Activated naive CD8-positive, alpha-beta T cell treated with anti-CD3 and anti-CD28 coated beads for 36 hours (primary cell): Measurements from ENCODE around the gene NAT14. TPM values are rescaled to one million over a fixed set of nuclear protein-coding genes. Genes with fewer than 3 reads are reported as not detected.

ENCODE experiments used
- DNase-seq: peaks from one replicate; pipeline ENCODE4 v3.0.0; 2021
- H3K27ac Mint-ChIP-seq: one replicate; pipeline ENCODE4 v1.8.0; 2022; ENCODE audit warnings: mild to moderate bottlenecking, moderate library complexity, mixed read lengths
- H3K27me3 Mint-ChIP-seq: one replicate; pipeline ENCODE4 v1.8.0; 2022; ENCODE audit warnings: mild to moderate bottlenecking, mixed read lengths
- H3K36me3 Mint-ChIP-seq: one replicate; pipeline ENCODE4 v1.8.0; 2021; ENCODE audit warnings: mild to moderate bottlenecking, mixed read lengths
- H3K4me1 Mint-ChIP-seq: one replicate; pipeline ENCODE4 v1.8.0; 2021; ENCODE audit warnings: mixed read lengths
- H3K4me3 Mint-ChIP-seq: one replicate; pipeline ENCODE4 v1.8.0; 2022; ENCODE audit warnings: mild to moderate bottlenecking, moderate library complexity, mixed read lengths
- H3K9me3 Mint-ChIP-seq: one replicate; pipeline ENCODE4 v1.8.0; 2022; ENCODE audit warnings: mixed read lengths
- total RNA-seq, 2 experiments: library from RNA; stranded (reverse); gene quantifications; one replicate each; pipeline ENCODE4 v1.2.3, GENCODE V29; 2021

The NAT14 gene
- total RNA-seq, 2 experiments from 2014 or later: 24.8 to 24.9 TPM

- peak overlapping the region; percentile 75 for H3K27ac Mint-ChIP-seq
- DNase-seq: no peak
- no peaks in the 10 kb centered on the region for H3K9me3 Mint-ChIP-seq
- H3K36me3 Mint-ChIP-seq: no peaks in the 10 kb centered on the region
- H3K4me1 Mint-ChIP-seq: peaks cover 18% of the 10 kb centered on the region
- H3K27me3 Mint-ChIP-seq: no peaks in the 10 kb centered on the region
- peak overlapping the region; percentile 84 for H3K4me3 Mint-ChIP-seq
Observed at GRCh38 chr19:55486043-55486970, 1.3 kb downstream of the NAT14 start.

DNA sequence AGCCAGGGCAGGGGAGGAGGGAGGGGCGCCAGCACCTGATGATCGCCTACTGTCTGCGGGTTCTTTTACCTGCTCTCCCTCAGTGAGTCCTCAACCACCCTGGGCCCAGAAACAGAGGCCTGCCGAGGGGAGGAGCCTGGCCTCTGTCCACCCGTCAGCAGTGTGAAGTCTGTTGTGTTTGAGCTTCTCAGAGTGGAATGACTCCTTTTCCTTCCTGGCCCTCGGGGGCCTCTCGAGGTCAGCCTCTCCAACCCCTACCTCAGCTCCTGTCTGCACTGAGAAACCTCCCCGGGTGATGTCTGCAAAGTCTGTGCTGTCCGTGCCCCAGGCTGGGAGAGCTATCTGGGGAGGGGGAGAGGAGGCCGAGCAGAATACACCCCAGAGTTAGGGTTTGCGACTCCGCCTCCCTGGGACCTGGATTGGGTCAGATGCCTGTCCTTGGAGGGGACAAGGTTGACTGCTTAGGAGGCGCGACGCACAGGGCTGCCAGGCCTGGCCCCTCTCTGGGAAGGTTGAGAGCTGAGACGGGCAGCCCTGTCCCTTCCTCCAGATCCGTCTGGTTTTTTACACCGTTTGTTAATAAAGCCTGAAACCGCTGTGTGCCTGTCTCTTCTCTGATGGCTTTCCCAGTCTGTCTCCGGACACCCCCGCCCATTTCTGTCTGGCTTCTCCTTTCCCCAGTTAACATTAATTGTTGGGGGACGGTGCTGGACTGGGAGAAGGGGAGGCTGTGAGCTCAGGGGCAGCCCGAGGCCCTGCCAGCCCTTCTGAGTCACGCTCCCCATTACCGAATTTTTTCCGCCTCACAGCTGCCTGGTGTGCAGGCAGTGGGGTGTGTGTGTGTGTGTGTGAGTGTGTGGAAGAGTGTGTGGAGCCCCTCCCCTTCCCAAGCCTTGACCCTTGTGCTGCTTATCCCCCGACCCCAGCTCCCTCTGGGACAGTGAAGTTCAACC is 2.3 kb downstream of the NAT14 start:
- DNase-seq: peak; percentile 75
- Mint-ChIP-seq H3K27ac (peak overlapping the region; percentile 64), H3K4me3 (peak overlapping the region; percentile 49), H3K4me1 (peaks cover 18% of the 10 kb centered on the region), H3K27me3 (peaks cover 6% of the 10 kb centered on the region), H3K36me3 (no peaks in the 10 kb centered on the region), H3K9me3 (no peaks in the 10 kb centered on the region)

GRCh38 chr19:55487924-55488687 is 3.1 kb downstream of the NAT14 start, which contains the start of gene SSC5D:
SSC5D (plus strand) TSS chr19:55488436; CDS start chr19:55488590, 154 bp downstream.
- Mint-ChIP-seq H3K27ac (peak within 1 kb of the TSS; percentile 64), H3K4me3 (peak within 1 kb of the TSS; percentile 49), H3K9me3 (no peaks in the 10 kb centered on the region), H3K27me3 (peaks cover 10% of the 10 kb centered on the region), H3K36me3 (no peaks in the 10 kb centered on the region), H3K4me1 (peaks cover 18% of the 10 kb centered on the region)
- no peak for DNase-seq

- Mint-ChIP-seq H3K36me3 (no peaks in the 10 kb centered on the region), H3K4me1 (peaks cover 18% of the 10 kb centered on the region), H3K9me3 (no peaks in the 10 kb centered on the region), H3K27me3 (peaks cover 12% of the 10 kb centered on the region), H3K27ac (no peak overlapping the region), H3K4me3 (no peak overlapping the region)
- no peak for DNase-seq
Observed at GRCh38 chr19:55488986-55489710, 4.2 kb downstream of the NAT14 start.

DNA sequence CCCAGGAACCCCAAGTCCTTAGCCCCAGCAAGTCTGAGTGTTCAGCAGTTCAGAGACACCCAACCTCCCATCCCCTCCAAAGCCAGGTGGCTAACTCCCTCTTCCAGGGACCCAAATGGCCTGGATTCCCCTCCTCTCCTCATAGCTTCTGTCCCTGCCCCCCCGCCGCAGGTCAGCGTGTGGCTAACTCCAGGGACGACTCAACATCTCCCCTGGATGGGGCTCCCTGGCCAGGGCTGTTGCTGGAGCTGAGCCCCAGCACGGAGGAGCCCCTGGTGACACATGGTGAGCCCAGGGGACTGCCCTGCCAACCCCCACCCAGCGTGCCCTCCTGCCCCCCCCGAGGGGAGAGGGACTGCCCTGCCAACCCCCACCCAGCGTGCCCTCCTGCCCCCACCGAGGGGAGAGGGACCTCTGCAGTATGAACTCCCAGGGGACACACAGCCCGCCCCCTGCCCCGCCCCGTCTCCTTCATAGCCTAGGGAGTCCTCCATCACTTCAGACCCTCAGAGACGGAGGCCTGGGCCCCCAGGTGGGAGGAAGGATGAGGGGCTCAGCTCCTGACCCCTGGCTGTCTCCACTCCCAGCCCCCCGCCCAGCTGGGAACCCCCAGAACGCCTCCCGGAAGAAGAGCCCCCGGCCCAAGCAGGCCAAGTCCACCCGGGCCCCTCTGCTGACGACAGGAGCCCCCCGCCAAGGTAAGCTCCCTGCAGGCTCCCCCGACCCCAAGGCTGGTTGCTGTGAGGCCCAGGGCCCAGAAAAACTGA is 4.9 kb downstream of the NAT14 start:
- Mint-ChIP-seq H3K27me3 (peaks cover 12% of the 10 kb centered on the region), H3K36me3 (no peaks in the 10 kb centered on the region), H3K27ac (no peak overlapping the region), H3K9me3 (no peaks in the 10 kb centered on the region), H3K4me1 (peaks cover 23% of the 10 kb centered on the region), H3K4me3 (no peak overlapping the region)
- no peak for DNase-seq

- no peaks in the 10 kb centered on the region for H3K36me3 Mint-ChIP-seq
- no peak for DNase-seq
- no peaks in the 10 kb centered on the region for H3K9me3 Mint-ChIP-seq
- H3K27me3 Mint-ChIP-seq: peaks cover 12% of the 10 kb centered on the region
- no peak overlapping the region for H3K27ac Mint-ChIP-seq
- H3K4me3 Mint-ChIP-seq: no peak overlapping the region
- H3K4me1 Mint-ChIP-seq: peaks cover 19% of the 10 kb centered on the region
Observed at GRCh38 chr19:55490478-55491432, 5.8 kb downstream of the NAT14 start.

DNA sequence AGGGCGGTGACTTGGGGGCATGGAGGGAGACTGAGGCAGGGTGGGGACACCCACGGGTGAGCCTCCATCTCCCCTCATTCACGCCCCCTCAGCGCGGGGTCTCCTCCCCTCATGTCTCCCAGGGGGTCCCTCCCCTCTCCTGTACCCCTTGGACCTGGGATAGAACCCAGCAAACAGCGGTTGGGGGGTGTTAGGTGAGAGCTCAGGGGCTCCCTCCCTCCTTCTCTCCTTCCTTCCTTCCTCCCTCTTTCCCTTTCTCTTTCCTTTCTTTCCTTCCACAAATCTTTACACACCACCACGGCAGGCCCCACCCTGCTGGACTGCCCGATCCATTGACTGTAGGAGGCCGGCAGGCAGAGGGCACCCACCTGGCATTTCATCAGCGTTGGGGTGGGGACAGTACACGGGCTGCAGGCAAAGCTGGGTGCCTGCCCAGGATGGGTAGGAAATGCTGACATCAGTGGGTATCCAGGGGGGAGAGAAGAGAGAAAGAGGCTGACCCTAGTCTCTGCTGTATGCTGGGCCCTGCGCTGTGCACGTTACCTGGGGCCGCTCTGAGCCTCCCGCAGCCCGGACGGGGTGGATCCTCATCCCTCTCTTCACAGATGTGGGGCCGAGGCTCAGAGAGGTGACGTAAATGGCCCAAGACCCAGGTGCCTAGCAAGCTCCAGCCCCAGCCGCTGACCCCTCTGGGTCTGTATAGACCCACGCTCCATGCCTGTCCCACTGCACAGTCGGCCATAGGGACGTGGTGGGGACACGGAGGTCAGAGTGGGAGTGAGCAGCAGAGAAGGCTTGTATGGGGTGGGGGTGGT is 6.8 kb downstream of the NAT14 start:
- Mint-ChIP-seq H3K27me3 (peaks cover 12% of the 10 kb centered on the region), H3K36me3 (no peaks in the 10 kb centered on the region), H3K9me3 (no peaks in the 10 kb centered on the region), H3K4me1 (peaks cover 16% of the 10 kb centered on the region), H3K27ac (no peak overlapping the region), H3K4me3 (no peak overlapping the region)
- DNase-seq: no peak

DNA sequence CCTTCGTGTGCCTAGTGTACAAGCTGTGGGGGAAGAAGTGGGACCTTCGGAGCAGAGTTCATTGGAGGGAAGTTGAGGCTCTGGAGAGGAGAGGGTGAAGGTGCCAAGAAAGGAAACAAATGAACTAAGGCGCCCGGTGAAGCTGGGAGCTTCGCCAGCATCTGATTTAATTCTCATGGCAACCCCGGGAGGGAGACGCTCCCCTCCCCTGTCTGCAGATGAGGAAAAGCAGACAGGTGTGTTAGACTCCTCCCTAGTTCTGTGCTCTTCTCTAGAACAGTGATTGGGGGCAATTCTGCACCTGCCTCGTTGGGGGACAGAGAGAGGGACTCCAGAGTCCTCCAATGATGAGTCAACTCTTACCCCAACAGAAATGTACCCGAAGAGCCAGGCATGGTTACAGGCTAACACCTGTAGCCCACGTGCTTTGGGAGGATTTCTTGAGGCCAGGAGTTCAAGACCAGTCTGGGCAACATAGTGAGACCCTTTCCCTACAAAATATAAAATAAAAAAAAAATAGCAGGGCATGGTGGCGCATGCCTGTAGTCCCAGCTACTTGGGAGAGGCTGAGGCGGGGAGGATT is 7.5 kb downstream of the NAT14 start:
- no peak for DNase-seq
- no peak overlapping the region for H3K27ac Mint-ChIP-seq
- H3K36me3 Mint-ChIP-seq: no peaks in the 10 kb centered on the region
- H3K4me3 Mint-ChIP-seq: no peak overlapping the region
- peaks cover 9% of the 10 kb centered on the region for H3K4me1 Mint-ChIP-seq
- H3K9me3 Mint-ChIP-seq: no peaks in the 10 kb centered on the region
- H3K27me3 Mint-ChIP-seq: peaks cover 12% of the 10 kb centered on the region

GRCh38 chr19:55493052-55493644 is 8.2 kb downstream of the NAT14 start:
- peaks cover 5% of the 10 kb centered on the region for H3K4me1 Mint-ChIP-seq
- DNase-seq: no peak
- H3K27me3 Mint-ChIP-seq: peaks cover 12% of the 10 kb centered on the region
- no peak overlapping the region for H3K27ac Mint-ChIP-seq
- H3K36me3 Mint-ChIP-seq: no peaks in the 10 kb centered on the region
- H3K4me3 Mint-ChIP-seq: no peak overlapping the region
- H3K9me3 Mint-ChIP-seq: no peaks in the 10 kb centered on the region

- Mint-ChIP-seq H3K4me3 (no peak overlapping the region), H3K27ac (no peak overlapping the region), H3K36me3 (no peaks in the 10 kb centered on the region), H3K27me3 (peaks cover 12% of the 10 kb centered on the region), H3K4me1 (peaks cover 5% of the 10 kb centered on the region), H3K9me3 (no peaks in the 10 kb centered on the region)
- DNase-seq: no peak
Observed at GRCh38 chr19:55493645-55494171, 8.7 kb downstream of the NAT14 start.

DNA sequence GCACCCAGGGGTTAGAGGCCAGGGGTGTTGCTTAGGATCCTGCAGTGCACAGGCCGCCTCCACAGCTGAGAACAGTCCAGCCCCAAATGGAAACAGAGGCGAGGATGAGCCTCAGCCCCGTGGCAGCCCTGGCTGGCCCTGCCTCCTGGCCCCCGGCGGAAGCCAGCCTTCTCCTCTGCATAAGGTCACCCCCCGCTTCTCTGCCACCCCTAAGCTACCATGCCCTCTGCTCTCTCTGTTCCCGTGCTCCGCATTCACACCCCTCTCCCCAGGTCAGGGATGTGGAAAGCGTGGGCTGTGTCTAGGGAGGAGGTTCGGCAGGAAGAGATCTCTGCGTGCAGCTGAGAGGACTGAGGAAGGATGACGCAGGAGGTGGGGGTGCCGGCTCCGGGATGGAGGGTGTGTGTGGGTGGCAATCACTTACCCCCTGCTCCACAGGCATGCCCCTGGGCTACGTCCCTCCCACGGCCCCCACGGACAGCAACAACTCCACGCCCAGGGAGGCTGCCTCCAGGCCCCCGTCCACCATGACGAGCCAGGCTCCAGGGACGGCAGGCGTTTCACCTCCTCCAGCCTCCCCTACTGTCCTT is 9.3 kb downstream of the NAT14 start:
- DNase-seq: no peak
- peaks cover 5% of the 10 kb centered on the region for H3K4me1 Mint-ChIP-seq
- H3K27me3 Mint-ChIP-seq: peaks cover 12% of the 10 kb centered on the region
- H3K27ac Mint-ChIP-seq: peak overlapping the region; percentile 82
- peak overlapping the region; percentile 63 for H3K4me3 Mint-ChIP-seq
- no peaks in the 10 kb centered on the region for H3K36me3 Mint-ChIP-seq
- no peaks in the 10 kb centered on the region for H3K9me3 Mint-ChIP-seq
